Vagina (tissue), 2 donors: ENCODE data around the gene VPS18. TPM values are rescaled to one million over a fixed set of nuclear protein-coding genes. Genes with fewer than 3 reads are reported as not detected.
A peak's percentile ranks its signal among the peaks of the same experiment; 100 is the strongest.

Source experiments
- DNase-seq, 2 donors: peaks; one replicate each; pipeline ENCODE4 v3.0.0-alpha.2; 2017; ENCODE audit errors: extremely low spot score in 2 of 2
- H3K27ac ChIP-seq: fragments of 200-600 bp; sonication (generic); one replicate; pipeline ENCODE4 v1.5.1; 2019
- H3K27me3 ChIP-seq: fragments of 200-600 bp; sonication (generic); one replicate; pipeline ENCODE4 v1.5.1; 2019
- H3K36me3 ChIP-seq, 2 donors: fragments of 200-600 bp; sonication (generic); one replicate each; pipeline ENCODE4 v1.5.1; 2017 to 2019
- H3K4me1 ChIP-seq: fragments of 200-600 bp; sonication (generic); one replicate; pipeline ENCODE4 v1.5.1; 2019
- H3K4me3 ChIP-seq, 2 donors: fragments of 200-600 bp; sonication (generic); 1 replicate in 1 of 2; 2 replicates in 1 of 2; pipeline ENCODE4 v1.5.1; 2016 to 2019
- H3K9me3 ChIP-seq: fragments of 200-600 bp; sonication (generic); one replicate; pipeline ENCODE4 v1.5.1; 2019
- POLR2A ChIP-seq, 2 donors: fragments of 450-650 bp; IDR thresholded peaks; one replicate each; pipeline ENCODE4 v1.6.1; 2017; ENCODE audit warnings: antibody characterized with exemption in 2 of 2, mild to moderate bottlenecking in 2 of 2, moderate library complexity in 2 of 2
- POLR2AphosphoS5 ChIP-seq, 2 donors: sonication (generic); formaldehyde crosslinking; IDR thresholded peaks; one replicate each; pipeline ENCODE4 v1.9.0; 2017; ENCODE audit warnings: antibody characterized with exemption in 2 of 2, mild to moderate bottlenecking in 2 of 2, low read depth in 1 of 2; ENCODE audit not compliant: insufficient read depth in 1 of 2
- intact Hi-C: fragments of 100-400 bp; cut with DNase I; formaldehyde crosslinking; loops from one replicate; pipeline ENCODE4 v1.15.1; 2023
- total RNA-seq: library from RNA; depleted of rRNA; stranded (reverse); fragments of >200 nt; gene quantifications from one replicate; pipeline ENCODE4 v1.2.3, GENCODE V29; 2016
- TF ChIP-seq, protein P1 (sequence below), 3 experiments: fragments of 450-650 bp in 2 of 3; fragments of 200-600 bp in 1 of 3; sonication (generic) in 1 of 3; IDR thresholded peaks; one replicate each; pipeline ENCODE4 v1.5.1; 2017 to 2019; ENCODE audit warnings: antibody characterized with exemption in 3 of 3, mild to moderate bottlenecking in 2 of 3, moderate library complexity in 2 of 3

The VPS18 gene
- total RNA-seq, 1 donor from 2014 or later = 21.4 TPM

GRCh38 chr15:40846841-40847222 lies 47.4 kb upstream of the VPS18 start:
- H3K27ac ChIP-seq = peak overlapping the region; percentile 70
- H3K4me1 ChIP-seq = peaks cover 34% of the 10 kb centered on the region
- intact Hi-C loops = no loop called here
- no peaks in the 10 kb centered on the region for H3K27me3 ChIP-seq
- TF ChIP-seq POLR2A (IDR thresholded peaks at IDR 0.05) (no peak), POLR2AphosphoS5 (IDR thresholded peaks at IDR 0.05; ENCODE audit: insufficient read depth in 1 of 2, low read depth in 1 of 2) (no peak)
- TF ChIP-seq, protein P1, sequence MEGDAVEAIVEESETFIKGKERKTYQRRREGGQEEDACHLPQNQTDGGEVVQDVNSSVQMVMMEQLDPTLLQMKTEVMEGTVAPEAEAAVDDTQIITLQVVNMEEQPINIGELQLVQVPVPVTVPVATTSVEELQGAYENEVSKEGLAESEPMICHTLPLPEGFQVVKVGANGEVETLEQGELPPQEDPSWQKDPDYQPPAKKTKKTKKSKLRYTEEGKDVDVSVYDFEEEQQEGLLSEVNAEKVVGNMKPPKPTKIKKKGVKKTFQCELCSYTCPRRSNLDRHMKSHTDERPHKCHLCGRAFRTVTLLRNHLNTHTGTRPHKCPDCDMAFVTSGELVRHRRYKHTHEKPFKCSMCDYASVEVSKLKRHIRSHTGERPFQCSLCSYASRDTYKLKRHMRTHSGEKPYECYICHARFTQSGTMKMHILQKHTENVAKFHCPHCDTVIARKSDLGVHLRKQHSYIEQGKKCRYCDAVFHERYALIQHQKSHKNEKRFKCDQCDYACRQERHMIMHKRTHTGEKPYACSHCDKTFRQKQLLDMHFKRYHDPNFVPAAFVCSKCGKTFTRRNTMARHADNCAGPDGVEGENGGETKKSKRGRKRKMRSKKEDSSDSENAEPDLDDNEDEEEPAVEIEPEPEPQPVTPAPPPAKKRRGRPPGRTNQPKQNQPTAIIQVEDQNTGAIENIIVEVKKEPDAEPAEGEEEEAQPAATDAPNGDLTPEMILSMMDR (IDR thresholded peaks at IDR 0.05) = no peak
- H3K36me3 ChIP-seq = no peaks in the 10 kb centered on the region
- DNase-seq = no peak
- H3K9me3 ChIP-seq = no peaks in the 10 kb centered on the region
- peak overlapping the region in 1 of 2 donors; percentile 54 for H3K4me3 ChIP-seq

- Histone ChIP-seq H3K27me3 (no peaks in the 10 kb centered on the region), H3K27ac (peak overlapping the region; percentile 70), H3K36me3 (no peaks in the 10 kb centered on the region), H3K4me1 (peaks cover 34% of the 10 kb centered on the region), H3K4me3 (peak overlapping the region in 1 of 2 donors; percentile 54), H3K9me3 (no peaks in the 10 kb centered on the region)
- TF ChIP-seq POLR2AphosphoS5 (IDR thresholded peaks at IDR 0.05; ENCODE audit: insufficient read depth in 1 of 2, low read depth in 1 of 2) = peak; percentile 10 to 17
- TF ChIP-seq, protein P1 (IDR thresholded peaks at IDR 0.05) = no peak
- intact Hi-C loops = no loop called here
- no peak for DNase-seq
Observed at GRCh38 chr15:40847223-40847961, 46.9 kb upstream of the VPS18 start.

GRCh38 chr15:40850576-40851112 lies 43.6 kb upstream of the VPS18 start:
- H3K27ac ChIP-seq = no peak overlapping the region
- no peak for DNase-seq
- H3K9me3 ChIP-seq = no peaks in the 10 kb centered on the region
- H3K4me1 ChIP-seq = peaks cover 16% of the 10 kb centered on the region
- no peaks in the 10 kb centered on the region for H3K27me3 ChIP-seq
- no peaks in the 10 kb centered on the region for H3K36me3 ChIP-seq
- TF ChIP-seq, protein P1 (IDR thresholded peaks at IDR 0.05) = no peak
- TF ChIP-seq POLR2A (IDR thresholded peaks at IDR 0.05) = no peak
- TF ChIP-seq POLR2AphosphoS5 (IDR thresholded peaks at IDR 0.05; ENCODE audit: insufficient read depth in 1 of 2, low read depth in 1 of 2) = no peak
- no peak overlapping the region for H3K4me3 ChIP-seq
- intact Hi-C loops = no loop called here

DNA sequence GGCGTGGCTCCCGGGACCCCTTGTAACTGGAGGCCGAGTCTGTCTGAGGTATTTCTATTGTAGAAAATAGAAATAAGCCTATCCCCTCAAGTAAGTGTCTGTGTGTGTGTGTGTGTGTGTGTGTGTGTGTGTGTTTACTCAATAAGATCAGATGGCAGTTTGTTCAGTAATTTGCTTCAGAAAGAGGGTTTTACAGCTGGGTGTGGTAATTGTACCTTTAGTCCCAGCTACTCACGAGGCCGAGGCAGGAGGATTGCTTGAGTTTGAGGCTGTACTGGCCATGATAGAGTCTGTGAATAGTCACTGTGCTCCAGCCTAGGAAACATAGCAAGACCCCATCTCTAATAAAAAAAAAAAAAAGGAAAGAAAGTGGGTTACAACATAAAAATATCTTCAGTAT lies 41.7 kb upstream of the VPS18 start:
- no peaks in the 10 kb centered on the region for H3K9me3 ChIP-seq
- DNase-seq = no peak
- no peak overlapping the region for H3K4me3 ChIP-seq
- H3K27ac ChIP-seq = no peak overlapping the region
- peaks cover 10% of the 10 kb centered on the region for H3K4me1 ChIP-seq
- H3K27me3 ChIP-seq = no peaks in the 10 kb centered on the region
- H3K36me3 ChIP-seq = no peaks in the 10 kb centered on the region
- intact Hi-C loops = no loop called here
- TF ChIP-seq POLR2A (IDR thresholded peaks at IDR 0.05) = no peak
- TF ChIP-seq, protein P1 (IDR thresholded peaks at IDR 0.05) = no peak
- no peak for TF ChIP-seq POLR2AphosphoS5 (IDR thresholded peaks at IDR 0.05; ENCODE audit: insufficient read depth in 1 of 2, low read depth in 1 of 2)

DNA sequence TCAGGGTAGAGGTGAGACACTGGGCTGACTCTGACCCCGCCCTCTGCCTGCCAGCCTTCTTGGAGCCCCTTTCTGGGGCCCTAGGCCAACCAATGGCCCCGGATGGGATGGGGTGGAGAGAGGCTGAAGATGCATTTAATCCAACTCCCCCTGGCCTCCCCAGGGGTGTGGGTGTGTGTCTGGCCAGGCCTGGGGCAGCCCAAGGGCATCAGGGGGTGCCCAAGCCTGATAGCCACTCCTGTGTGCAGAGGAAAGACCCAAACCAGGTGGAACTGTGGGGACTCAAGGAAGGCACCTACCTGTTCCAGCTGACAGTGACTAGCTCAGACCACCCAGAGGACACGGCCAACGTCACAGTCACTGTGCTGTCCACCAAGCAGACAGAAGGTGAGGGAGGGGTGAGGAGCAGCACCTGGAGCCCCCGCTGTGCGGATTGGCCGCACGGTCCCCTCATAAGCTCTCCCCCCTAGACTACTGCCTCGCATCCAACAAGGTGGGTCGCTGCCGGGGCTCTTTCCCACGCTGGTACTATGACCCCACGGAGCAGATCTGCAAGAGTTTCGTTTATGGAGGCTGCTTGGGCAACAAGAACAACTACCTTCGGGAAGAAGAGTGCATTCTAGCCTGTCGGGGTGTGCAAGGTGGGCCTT lies 40.9 kb upstream of the VPS18 start:
- Histone ChIP-seq H3K9me3 (no peaks in the 10 kb centered on the region), H3K36me3 (no peaks in the 10 kb centered on the region), H3K27ac (no peak overlapping the region), H3K27me3 (no peaks in the 10 kb centered on the region), H3K4me3 (no peak overlapping the region), H3K4me1 (peaks cover 15% of the 10 kb centered on the region)
- TF ChIP-seq POLR2AphosphoS5 (IDR thresholded peaks at IDR 0.05; ENCODE audit: insufficient read depth in 1 of 2, low read depth in 1 of 2) = no peak
- TF ChIP-seq POLR2A (IDR thresholded peaks at IDR 0.05) = no peak
- TF ChIP-seq, protein P1 (IDR thresholded peaks at IDR 0.05) = no peak
- no peak for DNase-seq
- intact Hi-C loops = no loop called here
